D721Med (cell line): ENCODE results near the gene TREML1.
"Not testable (repeated sequence)": the region's sequence is repeated elsewhere in the genome, so short reads cannot be mapped to it uniquely, and the experiment has no call there.

Experiments
- DNase-seq: peaks from one replicate; pipeline ENCODE4 v3.0.0; 2011; ENCODE audit warnings: low spot score; ENCODE audit not compliant: insufficient read length
- FAIRE-seq: peaks from 2 replicates; lab custom pipeline; 2011; peaks lifted over from hg19 to GRCh38; lab: Jason Lieb, UNC
- CTCF ChIP-seq: IDR thresholded peaks from 2 replicates; pipeline ENCODE4 v1.5.1; 2012; ENCODE audit warnings: mild to moderate bottlenecking, control low read depth; ENCODE audit not compliant: insufficient read depth; ENCODE audit errors: missing control alignments

Gene TREML1

GRCh38 chr6:41122373-41122772, 31.8 kb downstream of the TREML1 start:
- FAIRE-seq (no peak), DNase-seq (no peak)
- no peak for TF ChIP-seq CTCF

GRCh38 chr6:41120058-41120457, 34.1 kb downstream of the TREML1 start:
- no peak for DNase-seq
- no peak for FAIRE-seq

GRCh38 chr6:41119508-41119907, 34.6 kb downstream of the TREML1 start:
- FAIRE-seq = no peak

More at GRCh38 chr6:41120058-41120457, 34.1 kb downstream of the TREML1 start:
- no peak for TF ChIP-seq CTCF

GRCh38 chr6:41115027-41115426, 39.1 kb downstream of the TREML1 start:
- DNase-seq, FAIRE-seq: not testable (repeated sequence)

More at GRCh38 chr6:41119508-41119907, 34.6 kb downstream of the TREML1 start:
- no peak for DNase-seq
- TF ChIP-seq CTCF = no peak

GRCh38 chr6:41111017-41111416, 43.1 kb downstream of the TREML1 start:
- FAIRE-seq (no peak), DNase-seq (no peak)
- TF ChIP-seq CTCF = no peak

GRCh38 chr6:41103847-41104246, 50.3 kb downstream of the TREML1 start:
- DNase-seq (no peak), FAIRE-seq (no peak)
- TF ChIP-seq CTCF = no peak

GRCh38 chr6:41100871-41101287, 53.3 kb downstream of the TREML1 start:
- FAIRE-seq (no peak), DNase-seq (no peak)

More at GRCh38 chr6:41100871-41101287, 53.3 kb downstream of the TREML1 start:
- TF ChIP-seq CTCF = no peak
